ENCODE data around the gene DSN1. TPM values are rescaled to one million over a fixed set of nuclear protein-coding genes. Genes with fewer than 3 reads are reported as not detected.

DSN1 gene
- total RNA-seq, 1 donor from 2014 or later = 7.6 TPM

- peaks cover 11% of the 10 kb centered on the region for H3K4me1 Mint-ChIP-seq (ENCODE audit: unreplicated experiment)
- H3K27me3 Mint-ChIP-seq (ENCODE audit: unreplicated experiment) = no peaks in the 10 kb centered on the region
- no peak for TF ChIP-seq CTCF (IDR thresholded peaks at IDR 0.05)
- no peaks in the 10 kb centered on the region for H3K9me3 Mint-ChIP-seq (ENCODE audit: unreplicated experiment)
- no peak overlapping the region for H3K27ac Mint-ChIP-seq (ENCODE audit: unreplicated experiment)
- no peak for DNase-seq (ENCODE audit: extremely low spot score, unreplicated experiment)
- peaks cover 4% of the 10 kb centered on the region for H3K36me3 Mint-ChIP-seq (ENCODE audit: unreplicated experiment)
- no peak overlapping the region for H3K4me3 Mint-ChIP-seq (ENCODE audit: unreplicated experiment)
These were observed 3.6 kb upstream of the DSN1 start for GRCh38 chr20:36777167-36777566.

GRCh38 chr20:36775826-36776225 lies 2.3 kb upstream of the DSN1 start:
- peaks cover 11% of the 10 kb centered on the region for H3K4me1 Mint-ChIP-seq (ENCODE audit: unreplicated experiment)
- H3K36me3 Mint-ChIP-seq (ENCODE audit: unreplicated experiment) = peaks cover 4% of the 10 kb centered on the region
- no peak for DNase-seq (ENCODE audit: extremely low spot score, unreplicated experiment)
- H3K4me3 Mint-ChIP-seq (ENCODE audit: unreplicated experiment) = no peak overlapping the region
- no peaks in the 10 kb centered on the region for H3K27me3 Mint-ChIP-seq (ENCODE audit: unreplicated experiment)
- no peak for TF ChIP-seq CTCF (IDR thresholded peaks at IDR 0.05)
- no peaks in the 10 kb centered on the region for H3K9me3 Mint-ChIP-seq (ENCODE audit: unreplicated experiment)
- H3K27ac Mint-ChIP-seq (ENCODE audit: unreplicated experiment) = peak overlapping the region; percentile 40

GRCh38 chr20:36775196-36775595 lies 1.6 kb upstream of the DSN1 start:
- DNase-seq (ENCODE audit: extremely low spot score, unreplicated experiment) = no peak
- no peak overlapping the region for H3K4me3 Mint-ChIP-seq (ENCODE audit: unreplicated experiment)
- no peaks in the 10 kb centered on the region for H3K27me3 Mint-ChIP-seq (ENCODE audit: unreplicated experiment)
- H3K27ac Mint-ChIP-seq (ENCODE audit: unreplicated experiment) = peak overlapping the region; percentile 100
- peaks cover 11% of the 10 kb centered on the region for H3K4me1 Mint-ChIP-seq (ENCODE audit: unreplicated experiment)
- peaks cover 4% of the 10 kb centered on the region for H3K36me3 Mint-ChIP-seq (ENCODE audit: unreplicated experiment)
- no peaks in the 10 kb centered on the region for H3K9me3 Mint-ChIP-seq (ENCODE audit: unreplicated experiment)
- no peak for TF ChIP-seq CTCF (IDR thresholded peaks at IDR 0.05)

- Mint-ChIP-seq H3K9me3 (ENCODE audit: unreplicated experiment) (no peaks in the 10 kb centered on the region), H3K4me1 (ENCODE audit: unreplicated experiment) (peaks cover 16% of the 10 kb centered on the region), H3K4me3 (ENCODE audit: unreplicated experiment) (peak overlapping the region; percentile 94), H3K27me3 (ENCODE audit: unreplicated experiment) (no peaks in the 10 kb centered on the region), H3K36me3 (ENCODE audit: unreplicated experiment) (no peaks in the 10 kb centered on the region), H3K27ac (ENCODE audit: unreplicated experiment) (no peak overlapping the region)
- no peak for DNase-seq (ENCODE audit: extremely low spot score, unreplicated experiment)
- no peak for TF ChIP-seq CTCF (IDR thresholded peaks at IDR 0.05)
These were observed 411 bp downstream of the DSN1 start for GRCh38 chr20:36773107-36773596.

- Mint-ChIP-seq H3K27me3 (ENCODE audit: unreplicated experiment) (no peaks in the 10 kb centered on the region), H3K4me3 (ENCODE audit: unreplicated experiment) (no peak overlapping the region), H3K4me1 (ENCODE audit: unreplicated experiment) (peaks cover 16% of the 10 kb centered on the region), H3K27ac (ENCODE audit: unreplicated experiment) (no peak overlapping the region), H3K36me3 (ENCODE audit: unreplicated experiment) (no peaks in the 10 kb centered on the region), H3K9me3 (ENCODE audit: unreplicated experiment) (no peaks in the 10 kb centered on the region)
- no peak for TF ChIP-seq CTCF (IDR thresholded peaks at IDR 0.05)
- no peak for DNase-seq (ENCODE audit: extremely low spot score, unreplicated experiment)
These were observed 2.9 kb downstream of the DSN1 start for GRCh38 chr20:36770680-36771079.
